GF-D8 (cell line): ENCODE measurements around the gene USP9X.
"Not testable (repeated sequence)": the region's sequence is repeated elsewhere in the genome, so short reads cannot be mapped to it uniquely, and the experiment has no call there.

Source experiments
- DNase-seq: peaks from one replicate; lab custom pipeline; 2025; lab: John Stamatoyannopoulos, UW

USP9X gene

GRCh38 chrX:41186946-41187345 lies 101.7 kb downstream of the USP9X start:
- DNase-seq = not testable (repeated sequence)

DNA sequence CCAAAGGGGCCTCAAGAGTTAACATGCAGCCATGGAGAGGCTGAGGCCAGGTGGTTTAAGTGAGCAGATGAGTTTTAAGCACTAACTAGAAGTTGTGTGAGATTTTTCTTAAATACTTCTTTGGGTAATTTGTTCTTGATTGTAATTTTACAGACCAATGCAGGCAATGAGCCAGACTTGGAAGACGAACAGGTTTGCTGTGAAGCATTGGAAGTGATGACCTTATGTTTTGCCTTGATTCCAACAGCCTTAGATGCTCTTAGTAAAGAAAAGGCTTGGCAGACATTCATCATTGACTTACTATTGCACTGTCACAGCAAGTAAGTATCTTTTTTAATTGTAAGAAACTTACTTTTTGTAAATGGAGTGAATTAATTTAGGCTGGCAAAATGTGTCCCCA lies 103.9 kb downstream of the USP9X start:
- no peak for DNase-seq

DNA sequence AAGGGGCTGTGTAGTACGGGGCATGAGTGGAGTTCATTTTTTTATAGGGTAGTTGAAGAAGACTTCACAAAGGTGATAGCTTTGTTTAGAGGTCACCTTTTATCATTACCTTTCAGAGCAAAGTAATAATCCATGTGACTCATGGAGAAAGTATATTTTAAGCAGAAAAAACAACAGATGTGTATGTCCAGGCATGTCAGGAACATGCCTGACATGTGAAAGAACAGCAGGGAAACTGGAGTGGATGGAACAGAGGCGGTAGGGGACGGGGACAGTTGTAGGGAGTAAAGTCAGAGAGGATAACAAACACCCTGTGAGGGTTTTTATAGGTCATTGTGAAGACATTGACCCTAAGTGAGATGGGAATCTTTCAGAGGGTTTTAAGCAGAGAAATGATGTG lies 107.6 kb downstream of the USP9X start:
- no peak for DNase-seq

- no peak for DNase-seq
Observed at GRCh38 chrX:41198410-41198809, 113.2 kb downstream of the USP9X start.

DNA sequence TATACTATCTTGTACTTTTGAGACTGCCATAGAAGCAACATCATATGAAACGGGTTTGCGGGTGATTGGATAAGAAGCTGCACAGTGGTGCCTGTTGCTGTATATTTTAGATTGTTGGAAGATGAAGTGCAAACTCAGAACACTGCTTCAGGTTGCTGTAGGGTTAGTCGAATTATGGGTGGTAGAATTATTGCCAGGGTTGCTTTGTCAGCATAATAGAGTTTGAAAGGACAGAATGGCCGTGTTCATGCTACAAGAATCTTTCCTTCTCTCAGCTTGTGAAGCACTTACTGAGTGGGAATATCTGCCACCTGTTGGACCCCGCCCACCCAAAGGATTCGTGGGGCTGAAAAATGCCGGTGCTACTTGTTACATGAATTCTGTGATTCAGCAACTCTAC lies 115.5 kb downstream of the USP9X start:
- no peak for DNase-seq

DNA sequence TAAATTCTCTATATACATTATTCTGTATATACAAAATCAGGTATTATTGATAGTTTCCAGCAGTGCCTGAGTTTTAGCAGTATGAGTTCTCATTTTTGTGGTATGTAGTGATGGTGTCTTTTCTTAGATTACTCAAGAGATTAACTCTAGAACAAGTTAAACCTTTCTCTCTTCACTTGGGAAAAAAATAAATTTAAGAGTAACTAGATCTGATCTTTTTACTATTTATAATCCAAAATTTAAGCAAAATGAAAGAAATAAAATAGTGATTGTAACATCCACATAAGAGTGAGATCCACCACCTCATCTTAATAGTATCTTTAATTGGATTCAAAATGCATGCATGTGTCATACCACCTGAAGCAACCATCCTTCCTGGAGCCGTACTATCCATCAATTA lies 124.6 kb downstream of the USP9X start:
- no peak for DNase-seq

DNA sequence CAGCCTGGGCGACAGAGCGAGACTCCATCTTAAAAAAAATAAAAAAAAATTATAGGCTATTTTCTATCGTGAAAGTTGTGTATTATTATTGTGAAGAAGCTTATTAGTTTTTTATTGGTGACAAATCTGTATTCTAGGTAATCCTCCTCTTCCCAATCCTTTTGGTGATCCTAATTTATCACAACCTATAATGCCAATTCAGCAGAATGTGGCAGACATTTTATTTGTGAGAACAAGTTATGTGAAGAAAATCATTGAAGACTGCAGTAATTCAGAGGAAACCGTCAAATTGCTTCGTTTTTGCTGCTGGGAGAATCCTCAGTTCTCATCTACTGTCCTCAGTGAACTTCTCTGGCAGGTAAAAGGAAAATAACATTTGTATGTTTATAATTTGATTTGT lies 139.4 kb downstream of the USP9X start:
- no peak for DNase-seq

GRCh38 chrX:41233988-41234387 lies 148.7 kb downstream of the USP9X start:
- no peak for DNase-seq

DNA sequence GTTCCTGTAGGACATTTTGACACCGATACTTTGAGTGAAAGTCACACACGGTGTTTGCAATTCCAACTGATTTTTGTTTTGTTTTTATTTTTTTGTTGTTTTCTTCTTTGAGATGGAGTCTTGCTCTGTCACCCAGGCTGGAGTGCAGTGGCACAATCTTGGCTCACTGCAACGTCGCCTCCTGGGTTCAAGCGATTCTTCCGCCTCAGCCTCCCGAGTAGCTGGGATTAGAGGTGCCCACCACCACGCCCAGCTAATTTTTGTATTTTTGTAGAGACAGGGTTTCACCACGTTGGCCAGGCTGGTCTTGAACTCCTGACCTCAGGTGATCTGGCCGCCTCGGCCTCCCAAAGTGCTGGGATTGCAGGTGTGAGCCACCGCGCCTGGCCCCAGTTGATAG lies 149.2 kb downstream of the USP9X start:
- not testable (repeated sequence) for DNase-seq

- no peak for DNase-seq
Observed at GRCh38 chrX:41234962-41235361, 149.7 kb downstream of the USP9X start.

GRCh38 chrX:41236629-41237028 lies 151.4 kb downstream of the USP9X start:
- no peak for DNase-seq

DNA sequence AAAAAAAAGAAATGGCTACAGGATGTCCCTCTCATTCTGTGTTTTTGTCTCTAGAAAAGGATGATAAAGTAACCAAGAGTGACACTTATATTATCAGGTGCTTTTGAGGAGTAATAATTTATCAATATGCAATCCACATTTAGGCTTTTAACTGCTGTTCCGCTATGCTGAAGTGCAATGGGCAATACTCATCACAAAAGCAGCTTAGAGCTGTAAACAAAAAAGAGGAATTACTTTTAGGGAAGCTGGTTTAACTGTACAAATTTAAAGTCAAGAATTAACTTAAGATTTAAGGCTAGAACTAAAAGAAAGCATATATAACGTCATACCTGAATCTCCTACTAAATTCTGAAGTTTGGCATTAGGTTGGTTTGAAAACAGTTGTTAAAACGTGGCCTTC lies 155.3 kb downstream of the USP9X start:
- DNase-seq = no peak

DNA sequence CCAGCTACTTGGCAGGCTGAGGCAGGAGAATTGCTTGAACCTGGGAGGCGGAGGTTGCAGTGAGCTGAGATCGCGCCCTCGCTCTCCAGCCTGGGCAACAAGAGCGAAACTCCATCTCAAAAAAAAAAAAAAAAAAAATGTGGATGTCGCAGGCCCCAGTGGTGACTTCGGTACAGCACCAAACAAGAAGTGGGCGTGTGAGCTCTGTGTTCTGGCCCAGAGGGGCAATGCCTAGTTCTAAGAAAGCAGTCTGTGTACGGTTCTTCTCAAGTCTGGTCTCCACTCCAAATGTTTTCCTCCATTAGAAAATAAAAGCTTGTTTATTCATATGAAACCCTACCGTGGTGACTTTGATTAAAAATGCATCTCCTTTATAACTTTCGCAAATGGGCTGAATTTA lies 156.7 kb downstream of the USP9X start:
- DNase-seq = no peak

- DNase-seq = no peak
Observed at GRCh38 chrX:41245641-41246040, 160.4 kb downstream of the USP9X start.

DNA sequence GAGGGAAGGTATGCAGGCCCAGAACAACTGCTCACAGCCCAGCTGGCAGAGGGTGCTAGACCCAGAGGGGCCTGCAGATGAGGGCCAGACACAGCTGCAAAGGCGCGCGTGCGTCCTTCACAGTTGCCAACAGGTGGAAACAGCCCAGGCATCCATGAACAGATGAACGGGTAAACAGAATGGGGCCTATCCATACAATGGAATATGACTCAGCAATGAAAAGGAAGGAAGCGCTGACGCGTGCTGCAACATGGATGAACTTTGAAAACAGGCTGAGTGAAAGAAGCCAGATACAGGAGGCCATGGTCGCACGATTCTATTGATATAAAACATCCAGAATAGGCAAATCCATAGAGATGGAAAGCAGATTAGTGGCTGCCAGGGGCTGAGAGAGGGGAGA lies 165.6 kb downstream of the USP9X start:
- no peak for DNase-seq

GRCh38 chrX:41257801-41258200 lies 172.6 kb downstream of the USP9X start:
- no peak for DNase-seq

DNA sequence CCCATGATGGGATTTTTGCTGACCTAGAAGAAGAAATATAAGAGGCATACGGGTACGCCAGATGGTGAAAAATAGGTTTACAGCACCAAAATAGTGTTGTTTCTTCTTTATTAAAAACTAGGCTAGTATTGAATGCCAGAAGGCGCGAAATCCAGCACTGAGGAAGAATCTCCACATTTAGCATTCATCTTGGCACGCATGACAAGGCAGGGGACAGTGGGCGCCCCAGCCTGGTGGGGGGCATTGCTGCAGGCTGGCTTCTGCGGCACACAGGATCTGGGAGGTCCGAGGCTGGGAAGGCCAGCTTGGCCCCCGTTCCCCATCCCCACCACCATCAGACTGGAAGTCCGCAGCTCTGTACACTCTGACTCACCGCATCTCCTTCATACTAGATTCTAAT lies 173.0 kb downstream of the USP9X start:
- no peak for DNase-seq

DNA sequence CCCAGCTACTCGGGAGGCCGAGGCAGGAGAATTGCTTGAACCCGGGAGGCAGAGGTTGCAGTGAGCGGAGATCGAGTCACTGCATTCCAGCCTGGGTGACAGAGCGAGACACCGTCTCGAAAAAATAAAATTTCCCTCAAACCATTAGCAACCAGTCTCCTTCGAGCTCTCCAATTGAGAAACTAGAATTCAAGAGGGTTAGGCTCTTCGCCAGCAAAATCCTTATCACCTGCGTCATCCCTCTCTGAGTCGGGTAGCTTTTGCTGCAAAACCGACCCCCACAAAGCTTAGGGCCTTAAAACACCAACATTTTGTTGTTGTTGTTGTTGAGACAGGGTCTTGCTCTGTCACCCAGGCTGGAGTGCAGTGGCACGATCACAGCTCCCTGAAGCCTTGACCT lies 173.6 kb downstream of the USP9X start:
- DNase-seq = no peak

DNA sequence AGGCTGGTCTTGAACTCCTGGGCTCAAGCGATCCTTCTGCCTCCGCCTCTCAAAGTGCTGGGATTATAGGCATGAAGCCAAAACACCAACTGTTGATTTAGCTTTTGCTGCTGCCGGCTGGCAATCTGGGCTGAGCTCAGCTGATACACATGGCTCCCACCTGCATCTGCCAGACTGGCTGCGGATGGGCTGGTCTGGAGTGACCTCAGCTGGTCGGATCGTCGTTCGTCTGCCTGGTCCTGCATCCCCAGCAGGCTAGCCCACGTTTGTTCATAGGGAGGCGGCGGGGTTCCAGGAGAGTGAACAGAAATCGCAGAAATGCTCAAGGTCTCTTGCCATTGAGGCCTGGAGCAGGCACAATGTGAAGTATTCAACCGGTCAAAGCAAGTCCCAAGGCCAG lies 174.3 kb downstream of the USP9X start:
- DNase-seq = no peak

- no peak for DNase-seq
Observed at GRCh38 chrX:41265615-41266014, 180.4 kb downstream of the USP9X start.

DNA sequence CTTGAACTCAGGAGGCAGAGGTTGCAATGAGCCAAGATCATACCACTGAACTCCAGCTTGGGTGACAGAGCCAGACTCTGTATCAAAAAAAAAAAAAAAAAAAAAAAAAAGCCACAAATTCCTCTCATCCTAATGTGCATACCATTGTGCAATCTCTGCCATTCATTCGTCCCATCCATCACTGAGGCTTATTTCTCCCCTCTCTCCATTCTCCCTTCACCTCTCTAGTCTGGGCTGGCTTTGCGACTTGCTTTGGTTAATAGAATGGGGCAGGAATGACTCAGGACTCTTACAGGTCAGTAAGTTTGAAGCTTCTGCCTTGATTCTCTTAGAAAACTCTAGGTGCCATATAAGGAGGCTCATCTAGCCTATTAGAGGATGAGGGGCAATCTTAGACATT lies 188.4 kb downstream of the USP9X start:
- DNase-seq = no peak

DNA sequence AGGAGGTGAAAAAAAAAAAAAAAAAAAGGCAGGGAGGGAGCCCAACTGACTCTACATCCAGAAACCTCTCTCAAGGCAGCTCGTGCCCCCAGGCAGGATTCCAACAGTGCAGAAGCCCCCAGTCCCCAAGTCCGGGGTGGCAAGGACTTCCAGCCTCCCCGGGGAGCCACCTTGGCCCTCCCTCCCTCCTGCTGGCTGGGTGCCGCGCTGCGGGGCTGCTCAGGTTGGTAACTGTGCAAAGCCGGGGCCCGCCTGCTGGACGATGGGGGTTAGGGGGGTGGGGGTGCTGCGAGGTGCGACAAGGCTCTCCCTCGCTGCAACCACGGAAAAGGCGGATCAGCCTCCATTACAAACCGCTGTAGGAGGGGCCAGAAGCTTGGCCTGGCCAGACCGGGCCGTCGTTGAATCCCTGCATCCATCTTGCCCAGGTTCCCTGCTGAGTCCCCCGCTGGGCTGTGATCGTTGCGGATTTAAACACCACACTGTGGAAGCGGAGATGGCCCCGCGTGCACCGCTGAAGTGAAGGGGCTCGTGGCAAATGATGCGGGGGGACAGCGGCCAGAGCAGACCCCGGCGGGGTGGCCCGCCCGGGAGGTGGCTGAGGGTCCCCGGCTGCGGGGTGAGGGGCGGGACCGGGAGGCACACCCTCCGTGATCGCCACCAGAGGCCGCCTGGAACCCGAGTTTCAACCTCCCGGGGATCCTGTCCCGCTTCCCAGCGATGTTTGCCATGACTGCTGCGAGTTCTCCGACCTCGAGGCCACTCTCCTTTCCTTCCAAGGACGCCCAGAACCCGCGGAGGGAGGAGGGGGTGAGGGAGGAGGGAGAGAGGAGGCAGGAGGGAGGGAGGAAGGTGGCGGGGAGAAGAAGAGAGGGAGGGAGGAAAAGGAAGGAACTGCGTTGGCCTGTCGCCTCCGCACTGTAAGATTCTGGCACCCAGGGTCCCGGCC lies 190.7 kb downstream of the USP9X start:
- no peak for DNase-seq

DNA sequence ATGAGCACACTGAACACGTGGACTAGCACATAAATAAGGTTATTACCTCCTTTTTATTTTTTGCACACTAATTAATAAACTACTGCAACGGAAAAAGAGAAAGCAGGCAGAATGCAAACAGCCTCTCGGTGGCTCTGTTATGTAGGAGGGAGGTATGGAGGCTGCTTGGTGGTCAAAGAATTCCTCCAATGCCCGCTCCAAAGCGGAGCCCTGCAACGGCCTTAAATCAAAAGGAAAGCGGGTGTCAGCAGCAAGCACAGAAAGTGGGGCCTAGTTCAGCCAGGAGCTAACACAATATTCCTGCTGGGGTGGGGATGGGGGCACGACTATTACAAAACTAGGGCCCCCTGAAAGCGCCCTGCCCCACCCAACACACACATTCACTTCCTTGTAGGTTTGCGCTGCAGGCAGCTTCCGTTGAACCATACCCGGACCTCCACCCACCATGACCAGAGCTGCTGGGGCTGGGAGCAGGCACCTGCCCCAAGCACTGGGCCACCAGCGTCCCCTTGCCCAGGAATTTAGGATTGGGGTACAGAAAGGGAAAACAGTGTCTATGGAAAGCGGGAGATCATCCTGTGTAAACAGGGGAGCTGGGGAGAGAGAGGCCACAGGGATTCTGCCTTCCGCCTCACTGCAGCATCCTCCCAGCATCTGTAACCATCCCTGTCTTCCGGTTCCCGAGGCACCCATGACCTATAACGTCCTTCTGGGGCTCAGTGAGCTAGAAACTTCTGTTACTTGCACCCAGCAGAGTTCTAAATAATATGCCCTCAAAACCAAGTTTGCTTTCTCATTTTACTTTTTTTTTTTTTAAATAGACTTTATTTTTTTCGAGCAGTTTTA lies 191.6 kb downstream of the USP9X start:
- no peak for DNase-seq
